Measurements from ENCODE around the gene YTHDC2. TPM values are rescaled to one million over a fixed set of nuclear protein-coding genes. Genes with fewer than 3 reads are reported as not detected.

Gene YTHDC2
- total RNA-seq, 4 donors from 2014 or later, result 39.8 to 50.3 (median 41.5) TPM

- no peak for DNase-seq (ENCODE audit: low spot score in 2 of 2)
- TF ChIP-seq, protein P1, sequence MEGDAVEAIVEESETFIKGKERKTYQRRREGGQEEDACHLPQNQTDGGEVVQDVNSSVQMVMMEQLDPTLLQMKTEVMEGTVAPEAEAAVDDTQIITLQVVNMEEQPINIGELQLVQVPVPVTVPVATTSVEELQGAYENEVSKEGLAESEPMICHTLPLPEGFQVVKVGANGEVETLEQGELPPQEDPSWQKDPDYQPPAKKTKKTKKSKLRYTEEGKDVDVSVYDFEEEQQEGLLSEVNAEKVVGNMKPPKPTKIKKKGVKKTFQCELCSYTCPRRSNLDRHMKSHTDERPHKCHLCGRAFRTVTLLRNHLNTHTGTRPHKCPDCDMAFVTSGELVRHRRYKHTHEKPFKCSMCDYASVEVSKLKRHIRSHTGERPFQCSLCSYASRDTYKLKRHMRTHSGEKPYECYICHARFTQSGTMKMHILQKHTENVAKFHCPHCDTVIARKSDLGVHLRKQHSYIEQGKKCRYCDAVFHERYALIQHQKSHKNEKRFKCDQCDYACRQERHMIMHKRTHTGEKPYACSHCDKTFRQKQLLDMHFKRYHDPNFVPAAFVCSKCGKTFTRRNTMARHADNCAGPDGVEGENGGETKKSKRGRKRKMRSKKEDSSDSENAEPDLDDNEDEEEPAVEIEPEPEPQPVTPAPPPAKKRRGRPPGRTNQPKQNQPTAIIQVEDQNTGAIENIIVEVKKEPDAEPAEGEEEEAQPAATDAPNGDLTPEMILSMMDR (IDR thresholded peaks at IDR 0.05), result no peak
- TF ChIP-seq EP300 (IDR thresholded peaks at IDR 0.05), result no peak
- TF ChIP-seq POLR2A (IDR thresholded peaks at IDR 0.05), result no peak
- Histone ChIP-seq H3K9me3 (peaks cover 0 to 21% (median 8%) of the 10 kb centered on the region in 4 donors), H3K4me3 (no peak overlapping the region), H3K36me3 (no peaks in the 10 kb centered on the region), H3K4me1 (peaks cover 0 to 24% (median 10%) of the 10 kb centered on the region in 4 donors), H3K27ac (no peak overlapping the region), H3K27me3 (peaks cover 0 to 41% of the 10 kb centered on the region in 2 donors)
- WGBS, 2 donors, result 88 to 98% methylated on average over 2 of the region's 2 CpGs
Observed at GRCh38 chr5:113491022-113491421, 22.5 kb upstream of the YTHDC2 start.

- Histone ChIP-seq H3K27me3 (peaks cover 0 to 19% of the 10 kb centered on the region in 2 donors), H3K4me1 (peaks cover 0 to 13% (median 7%) of the 10 kb centered on the region in 4 donors), H3K27ac (no peak overlapping the region), H3K36me3 (no peaks in the 10 kb centered on the region), H3K4me3 (no peak overlapping the region), H3K9me3 (peaks cover 0 to 21% (median 8%) of the 10 kb centered on the region in 4 donors)
- TF ChIP-seq, protein P1 (IDR thresholded peaks at IDR 0.05), result no peak
- TF ChIP-seq POLR2A (IDR thresholded peaks at IDR 0.05) (no peak), EP300 (IDR thresholded peaks at IDR 0.05) (no peak)
- 90 to 93% methylated on average over 1 of the region's 1 CpG for WGBS, 2 donors
- no peak for DNase-seq (ENCODE audit: low spot score in 2 of 2)
Observed at GRCh38 chr5:113493446-113493845, 20.0 kb upstream of the YTHDC2 start.

GRCh38 chr5:113495422-113495841, 18.1 kb upstream of the YTHDC2 start:
- H3K27me3 ChIP-seq, result peaks cover 0 to 7% of the 10 kb centered on the region in 2 donors
- no peaks in the 10 kb centered on the region for H3K4me1 ChIP-seq
- WGBS, 2 donors, result 81 to 82% methylated on average over 1 of the region's 1 CpG
- peaks cover 0 to 11% (median 4%) of the 10 kb centered on the region in 4 donors for H3K9me3 ChIP-seq
- H3K4me3 ChIP-seq, result no peak overlapping the region
- DNase-seq (ENCODE audit: low spot score in 2 of 2), result no peak
- TF ChIP-seq, protein P1 (IDR thresholded peaks at IDR 0.05), result no peak
- TF ChIP-seq EP300 (IDR thresholded peaks at IDR 0.05) (no peak), POLR2A (IDR thresholded peaks at IDR 0.05) (no peak)
- no peak overlapping the region for H3K27ac ChIP-seq
- no peaks in the 10 kb centered on the region for H3K36me3 ChIP-seq

GRCh38 chr5:113502073-113502472, 11.4 kb upstream of the YTHDC2 start:
- 89 to 94% methylated on average over 3 of the region's 3 CpGs for WGBS, 2 donors
- DNase-seq (ENCODE audit: low spot score in 2 of 2), result no peak
- Histone ChIP-seq H3K27me3 (no peaks in the 10 kb centered on the region), H3K4me3 (no peak overlapping the region), H3K4me1 (no peaks in the 10 kb centered on the region), H3K36me3 (no peaks in the 10 kb centered on the region), H3K9me3 (peaks cover 0 to 6% (median 0%) of the 10 kb centered on the region in 4 donors), H3K27ac (no peak overlapping the region)
- TF ChIP-seq, protein P1 (IDR thresholded peaks at IDR 0.05), result no peak
- TF ChIP-seq POLR2A (IDR thresholded peaks at IDR 0.05) (no peak), EP300 (IDR thresholded peaks at IDR 0.05) (no peak)

- no peak for TF ChIP-seq POLR2A (IDR thresholded peaks at IDR 0.05)
- TF ChIP-seq, protein P1 (IDR thresholded peaks at IDR 0.05), result no peak
- TF ChIP-seq EP300 (IDR thresholded peaks at IDR 0.05), result no peak
- Histone ChIP-seq H3K27me3 (no peaks in the 10 kb centered on the region), H3K4me1 (no peaks in the 10 kb centered on the region)
Observed at GRCh38 chr5:113503146-113503545, 10.3 kb upstream of the YTHDC2 start.

More at GRCh38 chr5:113503146-113503545, 10.3 kb upstream of the YTHDC2 start:
- DNase-seq (ENCODE audit: low spot score in 2 of 2), result no peak
- Histone ChIP-seq H3K9me3 (peaks cover 0 to 6% (median 0%) of the 10 kb centered on the region in 4 donors), H3K36me3 (no peaks in the 10 kb centered on the region), H3K27ac (no peak overlapping the region), H3K4me3 (no peak overlapping the region)
- WGBS, 2 donors, result 85 to 100% methylated on average over 1 of the region's 1 CpG
